HCT116 (cell line): Measurements from ENCODE around the gene CCDC192. TPM values are rescaled to one million over a fixed set of nuclear protein-coding genes. Genes with fewer than 3 reads are reported as not detected.

Experiments used
- ATAC-seq: fragments of 200-7000 bp; cut with Tn5 transposase; 2 replicates; pipeline ENCODE4 v1.9.1; 2020; ENCODE audit warnings: mild to moderate bottlenecking, moderate library complexity
- BruUV-seq: library from RNA; stranded (reverse); fragments of 400-500 nt; replicated peaks from 2 replicates; lab custom pipeline; 2021; lab: Mats Ljungman, UMichigan
- CTCF ChIA-PET: fragments of 300-600 bp; sonication (Branson Sonifier 250); formaldehyde crosslinking; loops from one replicate; lab custom pipeline; 2021; ENCODE audit warnings: antibody characterized with exemption; lab: Charles Lee
- POLR2A ChIA-PET: fragments of 300-600, 350-600 bp; sonication (Branson Sonifier 250); formaldehyde crosslinking; loops from one replicate; lab custom pipeline; 2021; ENCODE audit warnings: antibody characterized with exemption; lab: Charles Lee
- RAD21 ChIA-PET, 2 experiments: fragments of 300-600 bp; sonication (Branson Sonifier 250); formaldehyde crosslinking; loops; one replicate each; lab custom pipeline; 2023; ENCODE audit warnings: low total read pairs in 2 of 2; ENCODE audit not compliant: uncharacterized antibody in 2 of 2, unreplicated experiment in 2 of 2, low non-redundant PET in 1 of 2; lab: Charles Lee
- DNase-seq: peaks from one replicate; pipeline ENCODE4 v3.0.0-alpha.2; 2010; ENCODE audit warnings: low read depth, low spot score
- H2AFZ ChIP-seq: fragments of 200-600 bp; shearing (Covaris generic), sonication (generic); 2 replicates; pipeline ENCODE4 v1.6.1; 2017; ENCODE audit warnings: low read depth, mixed run types, mixed read lengths, antibody characterized with exemption, low read length; ENCODE audit not compliant: poor library complexity, severe bottlenecking
- H3K27ac ChIP-seq: 2 replicates; pipeline ENCODE4 v1.5.1; 2012; ENCODE audit warnings: low read depth, low read length
- H3K27me3 ChIP-seq: fragments of 200-600 bp; sonication (generic); 2 replicates; pipeline ENCODE4 v1.6.1; 2016; ENCODE audit warnings: mixed run types, low read length, mixed read lengths; ENCODE audit not compliant: insufficient read depth
- H3K36me3 ChIP-seq, 2 experiments: fragments of 200-500 bp in 1 of 2; fragments of 200-600 bp in 1 of 2; sonication (Bioruptor generic) in 1 of 2; sonication (generic) in 1 of 2; 2 replicates each; pipeline versions ENCODE4 v1.5.1 to v1.6.1; 2014 to 2016; ENCODE audit warnings: low read length in 2 of 2, inconsistent platforms in 1 of 2, mixed read lengths in 1 of 2, mixed run types in 1 of 2; ENCODE audit not compliant: insufficient read depth in 2 of 2, control insufficient read depth in 1 of 2
- H3K4me1 ChIP-seq, 2 experiments: fragments of 200-600 bp in 1 of 2; sonication (generic) in 1 of 2; 2 replicates each; pipeline versions ENCODE4 v1.5.1 to v1.6.1; 2012 to 2017; ENCODE audit warnings: low read length in 2 of 2, inconsistent platforms in 1 of 2, mild to moderate bottlenecking in 1 of 2, mixed read lengths in 1 of 2, mixed run types in 1 of 2, moderate library complexity in 1 of 2; ENCODE audit not compliant: insufficient read depth in 2 of 2, control insufficient read depth in 1 of 2
- H3K4me2 ChIP-seq: fragments of 200-600 bp; sonication (generic); 2 replicates; pipeline ENCODE4 v1.6.1; 2017; ENCODE audit warnings: mixed run types, low read length, mixed read lengths
- H3K4me3 ChIP-seq, 2 experiments: fragments of 200-600 bp in 1 of 2; sonication (generic) in 1 of 2; replicated peaks in 1 of 2; 2 replicates each; pipeline ENCODE4 v1.5.1; 2011 to 2016; ENCODE audit warnings: low read length in 2 of 2, control low read depth in 1 of 2, low read depth in 1 of 2, mild to moderate bottlenecking in 1 of 2, mixed read lengths in 1 of 2, mixed run types in 1 of 2
- H3K79me2 ChIP-seq: fragments of 200-600 bp; sonication (generic); 2 replicates; pipeline ENCODE4 v1.6.1; 2017; ENCODE audit warnings: mild to moderate bottlenecking, mixed run types, low read length, moderate library complexity, mixed read lengths; ENCODE audit not compliant: insufficient read depth
- H3K9ac ChIP-seq: fragments of 200-600 bp; sonication (generic); 2 replicates; pipeline ENCODE4 v1.6.1; 2016; ENCODE audit warnings: low read length, mixed read lengths
- H3K9me2 ChIP-seq: fragments of 200-600 bp; sonication (generic), shearing (Covaris generic); 2 replicates; pipeline ENCODE4 v1.6.1; 2017; ENCODE audit warnings: mixed run types, mild to moderate bottlenecking, moderate library complexity; ENCODE audit not compliant: insufficient read depth
- H3K9me3 ChIP-seq, 2 experiments: fragments of 200-500 bp in 1 of 2; fragments of 200-600 bp in 1 of 2; sonication (Bioruptor generic) in 1 of 2; sonication (generic) in 1 of 2; 2 replicates each; pipeline ENCODE4 v1.6.1; 2014 to 2017; ENCODE audit warnings: low read length in 2 of 2, mixed read lengths in 2 of 2, inconsistent platforms in 1 of 2, low read depth in 1 of 2, mild to moderate bottlenecking in 1 of 2, mixed run types in 1 of 2, moderate library complexity in 1 of 2; ENCODE audit not compliant: control insufficient read depth in 1 of 2, insufficient read depth in 1 of 2
- H4K20me1 ChIP-seq: fragments of 200-600 bp; sonication (generic), shearing (Covaris generic); 2 replicates; pipeline ENCODE4 v1.6.1; 2017; ENCODE audit warnings: mixed run types, mild to moderate bottlenecking, moderate library complexity; ENCODE audit not compliant: insufficient read depth
- ATF3 ChIP-seq: IDR thresholded peaks from 2 replicates; pipeline ENCODE4 v1.6.1; 2012
- CBX3 ChIP-seq: IDR thresholded peaks from 2 replicates; pipeline ENCODE4 v1.6.1; 2012; ENCODE audit warnings: low read depth
- CTCF ChIP-seq, 3 experiments: fragments of 200-600 bp in 1 of 3; sonication (generic) in 1 of 3; IDR thresholded peaks in 2 of 3; conservative IDR thresholded peaks in 1 of 3; 2 replicates each; pipeline ENCODE4 v1.5.1; 2012 to 2017; ENCODE audit warnings: low read depth in 2 of 3, low read length in 2 of 3, antibody characterized with exemption in 1 of 3, borderline replicate concordance in 1 of 3, control low read depth in 1 of 3, mild to moderate bottlenecking in 1 of 3, mixed read lengths in 1 of 3, mixed run types in 1 of 3, moderate library complexity in 1 of 3; ENCODE audit not compliant: insufficient read depth in 1 of 3
- EGR1 ChIP-seq: IDR thresholded peaks from 2 replicates; pipeline ENCODE4 v1.6.1; 2012; ENCODE audit warnings: low read depth
- ELF1 ChIP-seq: IDR thresholded peaks from 2 replicates; pipeline ENCODE4 v1.6.1; 2012; ENCODE audit warnings: low read depth, borderline replicate concordance
- EZH2 ChIP-seq: fragments of 200-600 bp; sonication (generic); IDR thresholded peaks from 2 replicates; pipeline ENCODE4 v1.6.1; 2017; ENCODE audit warnings: antibody characterized with exemption, mixed run types
- EZH2phosphoT487 ChIP-seq: fragments of 200-600 bp; IDR thresholded peaks from 2 replicates; pipeline ENCODE4 v1.6.1; 2018; ENCODE audit warnings: antibody characterized with exemption, borderline replicate concordance
- FOSL1 ChIP-seq: IDR thresholded peaks from 2 replicates; pipeline ENCODE4 v1.6.1; 2012; ENCODE audit warnings: low read depth
- JUND ChIP-seq: IDR thresholded peaks from 2 replicates; pipeline ENCODE4 v1.6.1; 2012
- MAX ChIP-seq: IDR thresholded peaks from 2 replicates; pipeline ENCODE4 v1.6.1; 2012
- POLR2AphosphoS5 ChIP-seq: IDR thresholded peaks from 2 replicates; pipeline ENCODE4 v1.6.1; 2011; ENCODE audit warnings: mild to moderate bottlenecking, low read depth, low read length, moderate library complexity
- REST ChIP-seq: IDR thresholded peaks from 2 replicates; pipeline ENCODE4 v1.6.1; 2012; ENCODE audit warnings: low read depth
- SP1 ChIP-seq: IDR thresholded peaks from 2 replicates; pipeline ENCODE4 v1.6.1; 2012; ENCODE audit warnings: low read depth
- TCF7L2 ChIP-seq: IDR thresholded peaks from 2 replicates; pipeline ENCODE4 v1.7.0; 2011; ENCODE audit warnings: borderline replicate concordance, inconsistent platforms; ENCODE audit not compliant: insufficient read depth, insufficient read length; ENCODE audit errors: extremely low read depth
- YY1 ChIP-seq: IDR thresholded peaks from 2 replicates; pipeline ENCODE4 v1.6.1; 2011; ENCODE audit warnings: low read length, low read depth, moderate library complexity, mild to moderate bottlenecking; ENCODE audit not compliant: insufficient replicate concordance; ENCODE audit errors: extremely low read depth
- ZBTB33 ChIP-seq: IDR thresholded peaks from 2 replicates; pipeline ENCODE4 v1.6.1; 2011; ENCODE audit warnings: mild to moderate bottlenecking, low read length, moderate library complexity; ENCODE audit not compliant: insufficient replicate concordance; ENCODE audit errors: extremely low read depth
- ZFX ChIP-seq: fragments of 450-650 bp; IDR thresholded peaks from 2 replicates; pipeline ENCODE4 v1.6.1; 2017
- intact Hi-C: fragments of 100-400 bp; cut with micrococcal nuclease; formaldehyde crosslinking; loops from 2 replicates; pipeline ENCODE4 v1.10.0; 2022
- total RNA-seq: library from RNA; stranded (reverse); gene quantifications from one replicate; pipeline ENCODE4 v1.2.1, GENCODE V29; 2021; ENCODE audit not compliant: unreplicated experiment

The CCDC192 gene
- total RNA-seq, 1 experiment from 2014 or later: not detected

GRCh38 chr5:127979475-127979874, 276.3 kb downstream of the CCDC192 start:
- no peak for DNase-seq
- no peaks in the 10 kb centered on the region for H3K36me3 ChIP-seq
- H3K79me2 ChIP-seq: no peaks in the 10 kb centered on the region
- H3K9me3 ChIP-seq: no peaks in the 10 kb centered on the region
- TF ChIP-seq SP1 (no peak), MAX (no peak), YY1 (no peak), POLR2AphosphoS5 (no peak), FOSL1 (no peak), ATF3 (no peak), EZH2phosphoT487 (no peak), JUND (no peak), ZBTB33 (no peak), REST (no peak), CBX3 (no peak), CTCF (IDR thresholded peaks at IDR 0.05 in 2 of 3, conservative IDR thresholded peaks at IDR 0.05 in 1 of 3; ENCODE audit: borderline replicate concordance in 1 of 3, insufficient read depth in 1 of 3, low read depth in 2 of 3, low read length in 2 of 3) (no peak), TCF7L2 (no peak), EGR1 (no peak), EZH2 (no peak), ELF1 (no peak), ZFX (no peak)
- CTCF ChIA-PET: no interaction called here
- RAD21 ChIA-PET: no interaction called here
- no peak for ATAC-seq
- no peaks in the 10 kb centered on the region for H3K4me1 ChIP-seq
- BruUV-seq: no TSS peak
- H3K9me2 ChIP-seq: no peaks in the 10 kb centered on the region
- no peak overlapping the region for H3K4me2 ChIP-seq
- H3K27me3 ChIP-seq: no peaks in the 10 kb centered on the region
- H3K4me3 ChIP-seq: no peak overlapping the region
- no peak overlapping the region for H2AFZ ChIP-seq
- intact Hi-C loops: no loop called here
- no peak overlapping the region for H3K9ac ChIP-seq
- POLR2A ChIA-PET: no interaction called here
- no peak overlapping the region for H3K27ac ChIP-seq
- no peaks in the 10 kb centered on the region for H4K20me1 ChIP-seq
